ENCODE results near the gene PPFIA4. TPM values are rescaled to one million over a fixed set of nuclear protein-coding genes. Genes with fewer than 3 reads are reported as not detected.
A peak's percentile ranks its signal among the peaks of the same experiment; 100 is the strongest.

Gene PPFIA4
- total RNA-seq = 10 to 100 TPM; 15.4 to 50.3 (median 36.9) TPM
- polyA plus RNA-seq = 10 to 100 TPM; 11.2 to 35.5 TPM
- long read RNA-seq, donor 1, partial matches to known transcripts = 20 of 40 reads
- long read RNA-seq, donor 1, other reads (novel, unspliced or antisense) = 20 of 40 reads
- long read RNA-seq, donor 2, partial matches to known transcripts = 38 of 44 reads
- long read RNA-seq, donor 2, other reads (novel, unspliced or antisense) = 6 of 44 reads
- long read RNA-seq, donor 3, partial matches to known transcripts = 41 of 47 reads
- long read RNA-seq, donor 3, other reads (novel, unspliced or antisense) = 6 of 47 reads

GRCh38 chr1:203026031-203026665, at the start of gene PPFIA4:
TSS of gene PPFIA4 (plus strand) at chr1:203026491. CDS start at chr1:203039009, 12,518 bp downstream.
- intact Hi-C loops (cut with DNase I) = loop anchor here in 1 of 10 donors (2.0 kb wide), 1 partner anchor 19 kb away; the partner anchor contains the start of gene TMEM183A
- TF ChIP-seq CTCF (IDR thresholded peaks at IDR 0.05) = peak in 2 of 12 donors; percentile 4 to 18
- peak in 1 of 2 donors; percentile 16 for TF ChIP-seq POLR2A (IDR thresholded peaks at IDR 0.05)
- 10 to 41% (median 13%) methylated on average over 13 to 52 of the region's 52 CpGs for WGBS, 4 donors
- H3K36me3 ChIP-seq = peaks cover 0 to 35% (median 31%) of the 10 kb centered on the region in 9 donors
- H3K4me1 ChIP-seq = peaks cover 0 to 46% (median 19%) of the 10 kb centered on the region in 12 donors
- DNase-seq (peak; percentile 86 to 94 (median 89)), ATAC-seq (peak; percentile 29 to 89 (median 85))
- H3K27ac ChIP-seq = peak within 1 kb of the TSS in 11 of 12 donors; percentile 39 to 91 (median 67)
- H3K27me3 ChIP-seq = peaks cover 0 to 8% (median 0%) of the 10 kb centered on the region in 9 donors
- H3K4me3 ChIP-seq = peak within 1 kb of the TSS; percentile 49 to 83 (median 68)
- no peaks in the 10 kb centered on the region for H3K9me3 ChIP-seq

- peaks cover 0 to 19% (median 0%) of the 10 kb centered on the region in 9 donors for H3K27me3 ChIP-seq
- intact Hi-C loops (cut with DNase I) = no loop called here
- WGBS, 4 donors = 37 to 51% (median 49%) methylated on average over 3 of the region's 3 CpGs
These were observed 49.7 kb upstream of the PPFIA4 start for GRCh38 chr1:202976633-202977032.

GRCh38 chr1:202979459-202979858, 46.8 kb upstream of the PPFIA4 start:
- no peak for TF ChIP-seq CTCF (IDR thresholded peaks at IDR 0.05)
- TF ChIP-seq POLR2A (IDR thresholded peaks at IDR 0.05) = no peak
- Histone ChIP-seq H3K27me3 (peaks cover 0 to 19% (median 0%) of the 10 kb centered on the region in 9 donors), H3K4me1 (peaks cover 0 to 5% (median 0%) of the 10 kb centered on the region in 12 donors), H3K36me3 (no peaks in the 10 kb centered on the region), H3K27ac (no peak overlapping the region), H3K4me3 (no peak overlapping the region), H3K9me3 (no peaks in the 10 kb centered on the region)
- intact Hi-C loops (cut with DNase I) = no loop called here
- ATAC-seq (no peak), DNase-seq (no peak)
- 41 to 57% (median 53%) methylated on average over 2 of the region's 2 CpGs for WGBS, 4 donors

More at GRCh38 chr1:202976633-202977032, 49.7 kb upstream of the PPFIA4 start:
- H3K9me3 ChIP-seq = no peaks in the 10 kb centered on the region
- H3K4me1 ChIP-seq = peaks cover 0 to 5% (median 0%) of the 10 kb centered on the region in 12 donors
- ATAC-seq = no peak
- no peak for DNase-seq
- no peak overlapping the region for H3K4me3 ChIP-seq
- no peak for TF ChIP-seq POLR2A (IDR thresholded peaks at IDR 0.05)
- TF ChIP-seq CTCF (IDR thresholded peaks at IDR 0.05) = no peak
- H3K27ac ChIP-seq = no peak overlapping the region
- H3K36me3 ChIP-seq = no peaks in the 10 kb centered on the region

DNA sequence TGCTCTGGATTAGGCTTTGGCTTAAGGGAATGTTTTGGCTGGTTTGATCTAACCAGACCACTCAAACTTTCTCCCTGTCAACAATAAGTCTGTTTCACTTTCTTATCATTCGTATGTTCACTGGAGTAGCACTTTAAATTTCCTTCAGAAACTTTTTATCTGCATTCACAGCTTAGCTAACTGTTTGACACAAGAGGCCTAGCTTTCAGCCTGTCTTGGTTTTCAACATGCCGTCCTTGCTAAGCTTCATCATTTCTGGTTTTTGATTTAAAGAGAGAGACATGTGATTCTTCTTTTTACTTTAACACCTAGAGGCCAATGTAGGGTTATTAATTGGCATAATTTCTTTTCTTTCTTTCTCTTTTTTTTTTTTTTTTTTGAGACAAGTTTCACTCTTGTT, 44.4 kb upstream of the PPFIA4 start:
- TF ChIP-seq POLR2A (IDR thresholded peaks at IDR 0.05) = no peak
- no peak for TF ChIP-seq CTCF (IDR thresholded peaks at IDR 0.05)
- Histone ChIP-seq H3K27me3 (peaks cover 0 to 17% (median 3%) of the 10 kb centered on the region in 9 donors), H3K9me3 (no peaks in the 10 kb centered on the region), H3K27ac (no peak overlapping the region), H3K4me3 (no peak overlapping the region), H3K36me3 (no peaks in the 10 kb centered on the region), H3K4me1 (no peaks in the 10 kb centered on the region)
- ATAC-seq (no peak), DNase-seq (no peak)
- intact Hi-C loops (cut with DNase I) = no loop called here
- 49 to 72% (median 56%) methylated on average over 2 of the region's 2 CpGs for WGBS, 4 donors
